Astrocyte of the hippocampus (primary cell): ENCODE measurements around the gene ZNF821.
"Not testable (repeated sequence)": the region's sequence is repeated elsewhere in the genome, so short reads cannot be mapped to it uniquely, and the experiment has no call there.

Experiments used
- DNase-seq: peaks from one replicate; pipeline ENCODE4 v3.0.0; 2011; ENCODE audit warnings: low read depth, low spot score

The ZNF821 gene

GRCh38 chr16:71902656-71903365 is 18.8 kb upstream of the ZNF821 start:
- DNase-seq, result no peak

GRCh38 chr16:71899171-71899570 is 15.2 kb upstream of the ZNF821 start:
- DNase-seq, result no peak

GRCh38 chr16:71896764-71897368 is 12.9 kb upstream of the ZNF821 start:
- DNase-seq, result no peak

GRCh38 chr16:71895679-71896365 is 11.8 kb upstream of the ZNF821 start:
- peak; percentile 59 for DNase-seq

- peak; percentile 99 for DNase-seq
These were observed 11.1 kb upstream of the ZNF821 start, which contains the start of gene IST1 for GRCh38 chr16:71894921-71895678. Gene IST1, plus strand, starts transcription at chr16:71895531. Its CDS starts 20,110 bp downstream, at chr16:71915641.

- peak; percentile 60 for DNase-seq
These were observed 10.4 kb upstream of the ZNF821 start for GRCh38 chr16:71894229-71894920.

GRCh38 chr16:71893888-71894228 is 9.9 kb upstream of the ZNF821 start:
- no peak for DNase-seq

GRCh38 chr16:71889147-71889546 is 5.2 kb upstream of the ZNF821 start:
- DNase-seq, result no peak

GRCh38 chr16:71885261-71885650 is 1.3 kb upstream of the ZNF821 start:
- no peak for DNase-seq

GRCh38 chr16:71883168-71883848 is 674 bp downstream of the ZNF821 start:
- peak; percentile 53 for DNase-seq

- DNase-seq, result peak; percentile 86
These were observed 1.3 kb downstream of the ZNF821 start for GRCh38 chr16:71882505-71883167.

GRCh38 chr16:71880176-71880575 is 3.8 kb downstream of the ZNF821 start:
- DNase-seq, result no peak

GRCh38 chr16:71878911-71879310 is 5.1 kb downstream of the ZNF821 start:
- DNase-seq, result no peak

- DNase-seq, result no peak
These were observed 10.8 kb downstream of the ZNF821 start for GRCh38 chr16:71873199-71873598.

GRCh38 chr16:71870818-71871217 is 13.2 kb downstream of the ZNF821 start:
- DNase-seq, result no peak

- DNase-seq, result no peak
These were observed 14.9 kb downstream of the ZNF821 start for GRCh38 chr16:71869089-71869488.

- no peak for DNase-seq
These were observed 16.0 kb downstream of the ZNF821 start for GRCh38 chr16:71867939-71868338.

- not testable (repeated sequence) for DNase-seq
These were observed 16.8 kb downstream of the ZNF821 start for GRCh38 chr16:71867175-71867574.

GRCh38 chr16:71865173-71865863 is 18.7 kb downstream of the ZNF821 start:
- DNase-seq, result no peak

- DNase-seq, result no peak
These were observed 20.0 kb downstream of the ZNF821 start for GRCh38 chr16:71863995-71864394.
